ENCODE results near the gene CTSW.

The CTSW gene

GRCh38 chr11:65879617-65880016, at the start of gene CTSW:
CTSW (plus strand) TSS chr11:65879837; CDS start chr11:65879855, 18 bp downstream.
- no peak for TF ChIP-seq CTCF (IDR thresholded peaks at IDR 0.05)

GRCh38 chr11:65833297-65834030, 46.2 kb upstream of the CTSW start, which contains the start of gene SNX32:
SNX32 (plus strand) TSS chr11:65833963; CDS start chr11:65834066, 103 bp downstream.
- no peak for TF ChIP-seq CTCF (IDR thresholded peaks at IDR 0.05)

- TF ChIP-seq CTCF (IDR thresholded peaks at IDR 0.05): no peak
These were observed 45.4 kb upstream of the CTSW start for GRCh38 chr11:65834202-65834601.

GRCh38 chr11:65842144-65842543, 37.5 kb upstream of the CTSW start:
- TF ChIP-seq CTCF (IDR thresholded peaks at IDR 0.05): no peak

GRCh38 chr11:65843811-65844210, 35.8 kb upstream of the CTSW start:
- TF ChIP-seq CTCF (IDR thresholded peaks at IDR 0.05): no peak

- no peak for TF ChIP-seq CTCF (IDR thresholded peaks at IDR 0.05)
These were observed 35.3 kb upstream of the CTSW start for GRCh38 chr11:65844231-65844872.

- TF ChIP-seq CTCF (IDR thresholded peaks at IDR 0.05): no peak
These were observed 31.9 kb upstream of the CTSW start for GRCh38 chr11:65847746-65848145.
